K562 (cell line): Measurements from ENCODE around the gene THAP9. TPM values are rescaled to one million over a fixed set of nuclear protein-coding genes. Genes with fewer than 3 reads are reported as not detected.

Experiments used
- ATAC-seq: fragments of 200-7000 bp; cut with Tn5 transposase; 3 replicates; pipeline ENCODE4 v1.9.1; 2020; ENCODE audit warnings: moderate library complexity
- BruUV-seq: library from RNA; stranded (reverse); fragments of 400-500 nt; replicated peaks from 2 replicates; lab custom pipeline; 2021; lab: Mats Ljungman, UMichigan
- CTCF ChIA-PET: fragments of 300-600 bp; formaldehyde crosslinking; extraction: SDS; loops from one replicate; lab custom pipeline; 2021; ENCODE audit warnings: low intra/inter-chr PET ratio; lab: Yijun Ruan, JAX
- POLR2A ChIA-PET: fragments of 300-600, 350-650 bp; sonication (Branson Sonifier 250); formaldehyde crosslinking; extraction: SDS; loops from one replicate; lab custom pipeline; 2021; ENCODE audit warnings: antibody characterized with exemption, inconsistent platforms; lab: Yijun Ruan, JAX
- DNase-seq, 4 experiments: peaks; one replicate each; pipeline versions ENCODE4 v3.0.0 to v3.0.0-alpha.2; 2011 to 2018; ENCODE audit warnings: low spot score in 3 of 4, mixed read lengths in 3 of 4; ENCODE audit errors: extremely low read depth in 1 of 4
- FAIRE-seq: peaks from 2 replicates; lab custom pipeline; 2011; peaks lifted over from hg19 to GRCh38; lab: Jason Lieb, UNC
- H2AFZ ChIP-seq: 2 replicates; pipeline ENCODE4 v1.6.0; 2011; ENCODE audit warnings: low read depth, low read length, control low read depth, inconsistent platforms
- H3K27ac ChIP-seq: fragments of 200-600 bp; 3 replicates; pipeline ENCODE4 v1.8.0; 2011; ENCODE audit warnings: low read depth, mild to moderate bottlenecking, control low read depth, inconsistent platforms, low read length, moderate library complexity, mixed read lengths; ENCODE audit errors: extremely low read depth
- H3K27me3 ChIP-seq, 2 experiments: fragments of 300-600 bp in 1 of 2; 2 replicates in 1 of 2; 3 replicates in 1 of 2; pipeline versions ENCODE4 v1.6.0 to v1.8.0; 2011; ENCODE audit warnings: inconsistent platforms in 2 of 2, low read length in 2 of 2, mild to moderate bottlenecking in 1 of 2, mixed read lengths in 1 of 2, moderate library complexity in 1 of 2; ENCODE audit not compliant: control insufficient read depth in 2 of 2, insufficient read depth in 2 of 2
- H3K36me3 ChIP-seq: fragments of 300-600 bp; 3 replicates; pipeline ENCODE4 v1.8.0; 2011; ENCODE audit warnings: mild to moderate bottlenecking, low read length, inconsistent platforms; ENCODE audit not compliant: control insufficient read depth, insufficient read depth
- H3K4me1 ChIP-seq, 2 experiments: fragments of 200-600 bp in 1 of 2; replicated peaks in 1 of 2; 2 replicates in 1 of 2; 3 replicates in 1 of 2; pipeline versions ENCODE4 v1.5.1 to v1.8.0; 2011; ENCODE audit warnings: inconsistent platforms in 2 of 2, low read length in 2 of 2, mild to moderate bottlenecking in 1 of 2, mixed read lengths in 1 of 2, moderate library complexity in 1 of 2; ENCODE audit not compliant: control insufficient read depth in 2 of 2, insufficient read depth in 2 of 2
- H3K4me2 ChIP-seq: 2 replicates; pipeline ENCODE4 v1.6.1; 2011; ENCODE audit warnings: low read length, control low read depth, inconsistent platforms, mixed read lengths; ENCODE audit not compliant: insufficient read depth
- H3K4me3 ChIP-seq: fragments of 200-600 bp; sonication (generic), shearing (Covaris generic); 2 replicates; pipeline ENCODE4 v1.5.1; 2016; ENCODE audit warnings: control low read depth, inconsistent platforms
- H3K79me2 ChIP-seq: fragments of 200-600 bp; 3 replicates; pipeline ENCODE4 v1.8.0; 2011; ENCODE audit warnings: low read length, inconsistent platforms; ENCODE audit not compliant: control insufficient read depth, insufficient read depth
- H3K9ac ChIP-seq, 2 experiments: 2 replicates each; pipeline versions ENCODE4 v1.6.0 to v1.6.1; 2011; ENCODE audit warnings: low read depth in 2 of 2, low read length in 2 of 2, control low read depth in 1 of 2, inconsistent platforms in 1 of 2, mild to moderate bottlenecking in 1 of 2, mixed read lengths in 1 of 2; ENCODE audit not compliant: insufficient read depth in 1 of 2
- H3K9me1 ChIP-seq: one replicate; pipeline ENCODE4 v1.6.0; 2011; ENCODE audit warnings: inconsistent platforms, mild to moderate bottlenecking, low read length, moderate library complexity; ENCODE audit not compliant: control insufficient read depth, insufficient read depth
- H3K9me3 ChIP-seq: replicated peaks from 2 replicates; pipeline ENCODE4 v1.5.1; 2011; ENCODE audit warnings: low read depth, low read length, inconsistent platforms; ENCODE audit not compliant: control insufficient read depth, insufficient read depth
- H4K20me1 ChIP-seq: replicated peaks from 2 replicates; pipeline ENCODE4 v1.6.1; 2011; ENCODE audit warnings: low read length, inconsistent platforms, mixed read lengths; ENCODE audit not compliant: control insufficient read depth, insufficient read depth
- CREB1 ChIP-seq, 2 experiments: sonication (generic) in 1 of 2; formaldehyde crosslinking in 1 of 2; IDR thresholded peaks; 2 replicates each; pipeline versions ENCODE4 v1.6.1 to v1.8.0; 2012 to 2022; ENCODE audit warnings: inconsistent platforms in 1 of 2, mild to moderate bottlenecking in 1 of 2, missing genetic modification reagents in 1 of 2, moderate library complexity in 1 of 2
- SUPT5H ChIP-seq: fragments of 450-650 bp; IDR thresholded peaks from 2 replicates; pipeline ENCODE4 v1.6.1; 2016
- WGBS: fragments of 100-300 bp; shearing (Covaris generic); methylation state at CpG from one replicate; pipeline ENCODE4 v1.1.6; 2016; ENCODE audit warnings: low coverage, mixed read lengths; ENCODE audit not compliant: insufficient coverage; ENCODE audit errors: missing lambda C conversion rate; 5-methylcytosine and 5-hydroxymethylcytosine counted together
- in situ Hi-C: fragments of 300-500 bp; cut with MboI; formaldehyde crosslinking; loops from 4 replicates; pipeline ENCODE4 v1.15.0; 2018; ENCODE audit warnings: inconsistent platforms, mixed read lengths
- intact Hi-C: fragments of 100-400 bp; cut with micrococcal nuclease; formaldehyde crosslinking; loops from 2 replicates; pipeline ENCODE4 v1.14.2; 2022
- polyA plus RNA-seq, 8 experiments: library from polyadenylated mRNA; depleted of rRNA in 4 of 8; stranded (reverse) in 5 of 8; unstranded in 3 of 8; fragments of >200 nt; fragmentation: Nextera tagmentation in 2 of 8; fragmentation: Illumina TruSeq in 1 of 8; extraction: Ambion mirVana in 2 of 8; extraction: Trizol in 1 of 8; gene quantifications; 2 replicates each; pipeline versions ENCODE4 v1.2.1 to v1.2.3, GENCODE V29; 2011 to 2014; ENCODE audit warnings: inconsistent platforms in 1 of 8, missing spikeins in 1 of 8
- total RNA-seq, 7 experiments: library from RNA; depleted of rRNA in 6 of 7; stranded (reverse); fragments of >200 nt in 6 of 7; fragmentation: Illumina TruSeq in 2 of 7; extraction: Trizol in 2 of 7; gene quantifications; 2 replicates each; pipeline versions ENCODE4 v1.2.1 to v1.2.3, GENCODE V29; 2011 to 2021; ENCODE audit warnings: low replicate concordance in 1 of 7
- TF ChIP-seq, protein P1 (sequence below), 3 experiments: IDR thresholded peaks in 2 of 3; conservative IDR thresholded peaks in 1 of 3; 2 replicates each; pipeline ENCODE4 v1.5.1; 2011 to 2012; ENCODE audit warnings: low read length in 3 of 3, mild to moderate bottlenecking in 3 of 3, control low read depth in 2 of 3, improper control_type of control experiment in 1 of 3, inconsistent platforms in 1 of 3, low read depth in 1 of 3, mixed read lengths in 1 of 3, moderate library complexity in 1 of 3; ENCODE audit not compliant: insufficient read depth in 2 of 3
- TF ChIP-seq, protein P2 (sequence below): sonication (generic); formaldehyde crosslinking; IDR thresholded peaks from 2 replicates; pipeline ENCODE4 v1.8.0; 2023; ENCODE audit warnings: mild to moderate bottlenecking, missing genetic modification reagents

Gene THAP9
- total and polyA plus RNA-seq, 9 of the 15 experiments (the other 6 are each of a cell fraction or from before 2014, with no cell fraction given) = 3.4 to 7.0 (median 5.4) TPM

DNA sequence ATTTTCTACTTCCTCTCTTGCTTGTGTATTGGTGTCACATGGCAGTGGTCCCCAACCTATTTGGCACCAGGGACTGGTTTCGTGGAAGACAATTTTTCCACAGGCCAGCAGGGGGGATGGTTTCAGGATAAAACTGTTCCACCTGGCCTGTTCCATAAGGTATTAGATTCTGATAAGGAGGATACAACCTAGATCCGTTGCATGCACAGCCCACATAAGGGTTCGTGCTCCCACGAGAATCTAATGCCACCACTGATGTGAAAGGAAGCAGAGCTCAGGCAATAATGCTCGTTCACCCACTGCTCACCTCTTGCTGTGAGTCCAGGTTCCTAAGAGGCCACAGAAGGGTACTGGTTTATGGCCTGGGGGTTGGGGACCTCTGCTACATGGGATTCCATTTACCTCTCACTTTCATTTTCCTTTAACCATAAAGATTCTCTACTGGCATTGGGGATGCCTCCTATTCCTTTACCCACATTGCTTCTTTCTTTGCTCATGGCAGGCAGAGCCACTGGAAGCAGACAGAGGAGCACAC, 47.7 kb upstream of the THAP9 start:
- WGBS = 80% methylated on average over 5 of the region's 5 CpGs
- ATAC-seq = peak; percentile 63
- Histone ChIP-seq H3K9me1 (no peaks in the 10 kb centered on the region), H3K36me3 (peaks cover 94% of the 10 kb centered on the region), H3K4me2 (no peak overlapping the region), H3K4me3 (no peak overlapping the region), H3K27ac (no peak overlapping the region), H3K9ac (no peak overlapping the region), H3K27me3 (no peaks in the 10 kb centered on the region), H3K9me3 (no peaks in the 10 kb centered on the region), H3K4me1 (no peaks in the 10 kb centered on the region), H4K20me1 (no peaks in the 10 kb centered on the region), H2AFZ (no peak overlapping the region), H3K79me2 (no peaks in the 10 kb centered on the region)
- no peak for FAIRE-seq
- POLR2A ChIA-PET = interaction anchor here (0.6 to 1.6 kb wide), 7 partner anchors 10 to 47 kb away, joined by 3 to 6 read pairs (median 3); partner anchors contain the start of gene THAP9
- no peak for DNase-seq
- in situ Hi-C loops (no loop called here), intact Hi-C loops (loop anchor here (10.0 kb wide), 1 partner anchor 422 kb away; no protein-coding TSS in a partner anchor)
- no TSS peak for BruUV-seq
- CTCF ChIA-PET = no interaction called here
- TF ChIP-seq, protein P1, sequence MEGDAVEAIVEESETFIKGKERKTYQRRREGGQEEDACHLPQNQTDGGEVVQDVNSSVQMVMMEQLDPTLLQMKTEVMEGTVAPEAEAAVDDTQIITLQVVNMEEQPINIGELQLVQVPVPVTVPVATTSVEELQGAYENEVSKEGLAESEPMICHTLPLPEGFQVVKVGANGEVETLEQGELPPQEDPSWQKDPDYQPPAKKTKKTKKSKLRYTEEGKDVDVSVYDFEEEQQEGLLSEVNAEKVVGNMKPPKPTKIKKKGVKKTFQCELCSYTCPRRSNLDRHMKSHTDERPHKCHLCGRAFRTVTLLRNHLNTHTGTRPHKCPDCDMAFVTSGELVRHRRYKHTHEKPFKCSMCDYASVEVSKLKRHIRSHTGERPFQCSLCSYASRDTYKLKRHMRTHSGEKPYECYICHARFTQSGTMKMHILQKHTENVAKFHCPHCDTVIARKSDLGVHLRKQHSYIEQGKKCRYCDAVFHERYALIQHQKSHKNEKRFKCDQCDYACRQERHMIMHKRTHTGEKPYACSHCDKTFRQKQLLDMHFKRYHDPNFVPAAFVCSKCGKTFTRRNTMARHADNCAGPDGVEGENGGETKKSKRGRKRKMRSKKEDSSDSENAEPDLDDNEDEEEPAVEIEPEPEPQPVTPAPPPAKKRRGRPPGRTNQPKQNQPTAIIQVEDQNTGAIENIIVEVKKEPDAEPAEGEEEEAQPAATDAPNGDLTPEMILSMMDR (IDR thresholded peaks at IDR 0.05 in 2 of 3, conservative IDR thresholded peaks at IDR 0.05 in 1 of 3; ENCODE audit: insufficient read depth in 2 of 3, low read depth in 1 of 3, low read length in 3 of 3) = 0 out of 6 replicates have a peak, but pooled peaks of 1 of the 3 experiments have one; percentile 6
- TF ChIP-seq, protein P2, sequence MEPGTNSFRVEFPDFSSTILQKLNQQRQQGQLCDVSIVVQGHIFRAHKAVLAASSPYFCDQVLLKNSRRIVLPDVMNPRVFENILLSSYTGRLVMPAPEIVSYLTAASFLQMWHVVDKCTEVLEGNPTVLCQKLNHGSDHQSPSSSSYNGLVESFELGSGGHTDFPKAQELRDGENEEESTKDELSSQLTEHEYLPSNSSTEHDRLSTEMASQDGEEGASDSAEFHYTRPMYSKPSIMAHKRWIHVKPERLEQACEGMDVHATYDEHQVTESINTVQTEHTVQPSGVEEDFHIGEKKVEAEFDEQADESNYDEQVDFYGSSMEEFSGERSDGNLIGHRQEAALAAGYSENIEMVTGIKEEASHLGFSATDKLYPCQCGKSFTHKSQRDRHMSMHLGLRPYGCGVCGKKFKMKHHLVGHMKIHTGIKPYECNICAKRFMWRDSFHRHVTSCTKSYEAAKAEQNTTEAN (CRISPR knock-in tag) = no peak
- no peak for TF ChIP-seq CREB1 (IDR thresholded peaks at IDR 0.05)
- TF ChIP-seq CREB1 (CRISPR knock-in tag; IDR thresholded peaks at IDR 0.05) = no peak
- TF ChIP-seq SUPT5H = peak; percentile 20; the same call in 1 of the 2 replicates
